Upper lobe of left lung (tissue), 4 donors: ENCODE data around the gene C6orf47.

Experiments
- CTCF ChIP-seq, 6 experiments: fragments of 450-650 bp in 4 of 6; fragments of 200-600 bp in 2 of 6; sonication (generic) in 2 of 6; IDR thresholded peaks; one replicate each; pipeline ENCODE4 v1.5.1; 2016 to 2019; ENCODE audit warnings: antibody characterized with exemption in 6 of 6
- EP300 ChIP-seq, 4 donors: sonication (generic); formaldehyde crosslinking; IDR thresholded peaks; one replicate each; pipeline ENCODE4 v1.5.1; 2017; ENCODE audit warnings: antibody characterized with exemption in 4 of 4, control low read depth in 2 of 4
- POLR2A ChIP-seq, 4 donors: fragments of 450-650 bp; IDR thresholded peaks; one replicate each; pipeline ENCODE4 v1.5.1; 2016 to 2017; ENCODE audit warnings: antibody characterized with exemption in 4 of 4, mild to moderate bottlenecking in 2 of 4
- POLR2AphosphoS5 ChIP-seq, 2 donors: sonication (generic); formaldehyde crosslinking; IDR thresholded peaks; one replicate each; pipeline ENCODE4 v1.5.1; 2017; ENCODE audit warnings: antibody characterized with exemption in 2 of 2

- TF ChIP-seq CTCF (IDR thresholded peaks at IDR 0.05) (peak in 4 of 6 experiments; percentile 20 to 49 (median 44)), POLR2A (IDR thresholded peaks at IDR 0.05) (peak; percentile 46 to 100 (median 92)), POLR2AphosphoS5 (IDR thresholded peaks at IDR 0.05) (peak; percentile 95 to 99), EP300 (IDR thresholded peaks at IDR 0.05) (peak in 2 of 4 donors; percentile 25 to 92)
Observed at GRCh38 chr6:31702819-31703716, 42.5 kb upstream of the C6orf47 start, which contains the start of gene ABHD16A.
